Skeletal muscle tissue (tissue), 4 donors: ENCODE results near the gene CARMIL1. TPM values are rescaled to one million over a fixed set of nuclear protein-coding genes. Genes with fewer than 3 reads are reported as not detected.

ENCODE experiments used
- H3K27ac ChIP-seq: one replicate; pipeline ENCODE4 v1.7.0; 2013; ENCODE audit warnings: mild to moderate bottlenecking, low read depth, low read length, inconsistent platforms
- H3K27me3 ChIP-seq, 3 donors: one replicate each; pipeline ENCODE4 v1.7.0; 2013; ENCODE audit warnings: low read length in 3 of 3; ENCODE audit not compliant: control insufficient read depth in 3 of 3, insufficient read depth in 3 of 3
- H3K36me3 ChIP-seq, 3 donors: one replicate each; pipeline ENCODE4 v1.7.0; 2013; ENCODE audit warnings: low read length in 3 of 3; ENCODE audit not compliant: control insufficient read depth in 3 of 3, insufficient read depth in 3 of 3
- H3K4me1 ChIP-seq, 3 donors: one replicate each; pipeline ENCODE4 v1.7.0; 2013; ENCODE audit warnings: low read length in 3 of 3, mild to moderate bottlenecking in 3 of 3; ENCODE audit not compliant: control insufficient read depth in 3 of 3, insufficient read depth in 3 of 3
- H3K4me3 ChIP-seq, 3 donors: one replicate each; pipeline ENCODE4 v1.7.0; 2013; ENCODE audit warnings: low read length in 3 of 3
- H3K9ac ChIP-seq, 3 donors: one replicate each; pipeline ENCODE4 v1.7.0; 2013; ENCODE audit warnings: low read length in 3 of 3, mild to moderate bottlenecking in 3 of 3, moderate library complexity in 2 of 3, low read depth in 1 of 3
- H3K9me3 ChIP-seq, 3 donors: one replicate each; pipeline ENCODE4 v1.7.0; 2013; ENCODE audit warnings: low read length in 3 of 3; ENCODE audit not compliant: control insufficient read depth in 3 of 3
- total RNA-seq: library from RNA; depleted of rRNA; stranded (reverse); fragments of >200 nt; gene quantifications from one replicate; pipeline ENCODE4 v1.2.3, GENCODE V29; 2014
- donor health status: Osteomylitis.

Gene CARMIL1
- total RNA-seq, 1 donor from 2014 or later, result 4.7 TPM

GRCh38 chr6:25596928-25597818 lies 318.0 kb downstream of the CARMIL1 start:
- Histone ChIP-seq H3K4me3 (no peak overlapping the region), H3K9ac (no peak overlapping the region), H3K4me1 (no peaks in the 10 kb centered on the region), H3K27ac (no peak overlapping the region), H3K9me3 (no peaks in the 10 kb centered on the region), H3K36me3 (no peaks in the 10 kb centered on the region), H3K27me3 (peaks cover 0 to 6% (median 0%) of the 10 kb centered on the region in 3 donors)

- Histone ChIP-seq H3K27me3 (peaks cover 0 to 6% (median 0%) of the 10 kb centered on the region in 3 donors), H3K36me3 (no peaks in the 10 kb centered on the region), H3K9me3 (no peaks in the 10 kb centered on the region), H3K4me3 (no peak overlapping the region), H3K9ac (no peak overlapping the region), H3K27ac (no peak overlapping the region), H3K4me1 (no peaks in the 10 kb centered on the region)
Observed at GRCh38 chr6:25599516-25600085, 320.4 kb downstream of the CARMIL1 start.

GRCh38 chr6:25601800-25602673 lies 322.9 kb downstream of the CARMIL1 start:
- H3K36me3 ChIP-seq, result no peaks in the 10 kb centered on the region

GRCh38 chr6:25602674-25602982 lies 323.5 kb downstream of the CARMIL1 start:
- no peak overlapping the region for H3K4me3 ChIP-seq
- H3K36me3 ChIP-seq, result no peaks in the 10 kb centered on the region
- no peaks in the 10 kb centered on the region for H3K4me1 ChIP-seq
- no peak overlapping the region for H3K9ac ChIP-seq
- H3K9me3 ChIP-seq, result no peaks in the 10 kb centered on the region
- peaks cover 0 to 6% (median 0%) of the 10 kb centered on the region in 3 donors for H3K27me3 ChIP-seq
- no peak overlapping the region for H3K27ac ChIP-seq

More at GRCh38 chr6:25601800-25602673, 322.9 kb downstream of the CARMIL1 start:
- Histone ChIP-seq H3K9ac (no peak overlapping the region), H3K4me1 (no peaks in the 10 kb centered on the region), H3K9me3 (no peaks in the 10 kb centered on the region), H3K27me3 (peaks cover 0 to 6% (median 0%) of the 10 kb centered on the region in 3 donors), H3K4me3 (no peak overlapping the region), H3K27ac (no peak overlapping the region)

- Histone ChIP-seq H3K36me3 (no peaks in the 10 kb centered on the region), H3K27ac (no peak overlapping the region), H3K27me3 (peaks cover 0 to 6% (median 0%) of the 10 kb centered on the region in 3 donors), H3K4me1 (no peaks in the 10 kb centered on the region), H3K9ac (no peak overlapping the region), H3K9me3 (no peaks in the 10 kb centered on the region), H3K4me3 (no peak overlapping the region)
Observed at GRCh38 chr6:25603251-25603650, 324.1 kb downstream of the CARMIL1 start.

GRCh38 chr6:25606151-25606550 lies 327.0 kb downstream of the CARMIL1 start:
- Histone ChIP-seq H3K36me3 (no peaks in the 10 kb centered on the region), H3K4me3 (no peak overlapping the region), H3K9me3 (no peaks in the 10 kb centered on the region), H3K9ac (no peak overlapping the region), H3K27ac (no peak overlapping the region), H3K27me3 (no peaks in the 10 kb centered on the region), H3K4me1 (no peaks in the 10 kb centered on the region)

- no peaks in the 10 kb centered on the region for H3K9me3 ChIP-seq
- no peaks in the 10 kb centered on the region for H3K36me3 ChIP-seq
- H3K4me1 ChIP-seq, result no peaks in the 10 kb centered on the region
- H3K4me3 ChIP-seq, result no peak overlapping the region
- H3K27me3 ChIP-seq, result no peaks in the 10 kb centered on the region
- H3K9ac ChIP-seq, result no peak overlapping the region
- no peak overlapping the region for H3K27ac ChIP-seq
Observed at GRCh38 chr6:25608558-25609174, 329.5 kb downstream of the CARMIL1 start.

GRCh38 chr6:25612666-25613065 lies 333.5 kb downstream of the CARMIL1 start:
- no peaks in the 10 kb centered on the region for H3K9me3 ChIP-seq
- no peaks in the 10 kb centered on the region for H3K4me1 ChIP-seq
- H3K9ac ChIP-seq, result no peak overlapping the region
- no peak overlapping the region for H3K4me3 ChIP-seq
- no peaks in the 10 kb centered on the region for H3K27me3 ChIP-seq
- H3K27ac ChIP-seq, result no peak overlapping the region
- no peaks in the 10 kb centered on the region for H3K36me3 ChIP-seq

- Histone ChIP-seq H3K4me1 (no peaks in the 10 kb centered on the region), H3K27me3 (no peaks in the 10 kb centered on the region), H3K4me3 (no peak overlapping the region), H3K9ac (no peak overlapping the region), H3K9me3 (no peaks in the 10 kb centered on the region), H3K27ac (no peak overlapping the region), H3K36me3 (no peaks in the 10 kb centered on the region)
Observed at GRCh38 chr6:25613415-25613814, 334.2 kb downstream of the CARMIL1 start.
